Nephron (organoid): ENCODE results near the gene GSE1.

Experiments
- H3K27ac Mint-ChIP-seq, 3 experiments: 2 replicates each; pipeline ENCODE4 v1.8.0; 2020; ENCODE audit warnings: mixed read lengths in 3 of 3, mild to moderate bottlenecking in 2 of 3, moderate library complexity in 1 of 3
- H3K27me3 Mint-ChIP-seq: 2 replicates; pipeline ENCODE4 v1.8.0; 2021; ENCODE audit warnings: low read depth, mild to moderate bottlenecking, moderate library complexity, mixed read lengths
- H3K36me3 Mint-ChIP-seq: 2 replicates; pipeline ENCODE4 v1.8.0; 2020; ENCODE audit warnings: low read depth, mixed read lengths
- H3K4me1 Mint-ChIP-seq: 2 replicates; pipeline ENCODE4 v1.8.0; 2020; ENCODE audit warnings: mixed read lengths
- H3K4me3 Mint-ChIP-seq, 3 experiments: 2 replicates each; pipeline ENCODE4 v1.8.0; 2020; ENCODE audit warnings: mild to moderate bottlenecking in 3 of 3, mixed read lengths in 3 of 3, moderate library complexity in 2 of 3
- H3K9me3 Mint-ChIP-seq: 2 replicates; pipeline ENCODE4 v1.8.0; 2020; ENCODE audit warnings: mixed read lengths
- TF ChIP-seq, protein P1 (sequence below), 3 experiments: fragments of 200-600 bp; sonication (generic); IDR thresholded peaks; one replicate each; pipeline ENCODE4 v1.5.0; 2021; ENCODE audit warnings: antibody characterized with exemption in 3 of 3; ENCODE audit not compliant: unreplicated experiment in 3 of 3

Gene GSE1

GRCh38 chr16:85623997-85624601 lies 11.0 kb downstream of the GSE1 start:
- H3K4me1 Mint-ChIP-seq = peaks cover 67% of the 10 kb centered on the region
- TF ChIP-seq, protein P1, sequence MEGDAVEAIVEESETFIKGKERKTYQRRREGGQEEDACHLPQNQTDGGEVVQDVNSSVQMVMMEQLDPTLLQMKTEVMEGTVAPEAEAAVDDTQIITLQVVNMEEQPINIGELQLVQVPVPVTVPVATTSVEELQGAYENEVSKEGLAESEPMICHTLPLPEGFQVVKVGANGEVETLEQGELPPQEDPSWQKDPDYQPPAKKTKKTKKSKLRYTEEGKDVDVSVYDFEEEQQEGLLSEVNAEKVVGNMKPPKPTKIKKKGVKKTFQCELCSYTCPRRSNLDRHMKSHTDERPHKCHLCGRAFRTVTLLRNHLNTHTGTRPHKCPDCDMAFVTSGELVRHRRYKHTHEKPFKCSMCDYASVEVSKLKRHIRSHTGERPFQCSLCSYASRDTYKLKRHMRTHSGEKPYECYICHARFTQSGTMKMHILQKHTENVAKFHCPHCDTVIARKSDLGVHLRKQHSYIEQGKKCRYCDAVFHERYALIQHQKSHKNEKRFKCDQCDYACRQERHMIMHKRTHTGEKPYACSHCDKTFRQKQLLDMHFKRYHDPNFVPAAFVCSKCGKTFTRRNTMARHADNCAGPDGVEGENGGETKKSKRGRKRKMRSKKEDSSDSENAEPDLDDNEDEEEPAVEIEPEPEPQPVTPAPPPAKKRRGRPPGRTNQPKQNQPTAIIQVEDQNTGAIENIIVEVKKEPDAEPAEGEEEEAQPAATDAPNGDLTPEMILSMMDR (IDR thresholded peaks at IDR 0.05; ENCODE audit: unreplicated experiment in 3 of 3) = no peak
- no peak overlapping the region for H3K4me3 Mint-ChIP-seq
- no peaks in the 10 kb centered on the region for H3K9me3 Mint-ChIP-seq
- peaks cover 18% of the 10 kb centered on the region for H3K27me3 Mint-ChIP-seq
- H3K27ac Mint-ChIP-seq = no peak overlapping the region
- H3K36me3 Mint-ChIP-seq = peaks cover 20% of the 10 kb centered on the region

DNA sequence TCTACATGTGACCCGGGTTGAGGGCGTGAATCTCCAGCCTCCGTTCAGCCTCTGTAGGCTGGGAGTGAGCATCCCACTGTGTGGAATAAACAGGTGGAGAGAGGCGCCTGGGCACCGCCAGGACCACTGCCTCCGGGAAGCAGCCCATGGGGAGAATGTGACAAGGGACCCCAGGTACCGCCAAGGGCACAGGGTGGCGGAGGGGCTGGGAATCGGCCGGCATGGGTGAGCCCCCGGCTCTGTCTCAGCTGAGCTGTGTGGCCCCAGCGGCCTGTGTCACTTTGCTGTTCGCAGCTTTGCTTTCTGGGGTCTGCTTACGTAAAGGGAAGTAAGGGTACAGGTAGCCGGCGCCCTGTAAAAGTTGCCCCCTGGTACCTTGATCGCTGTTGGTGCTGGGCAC lies 11.5 kb downstream of the GSE1 start:
- Mint-ChIP-seq H3K27ac (no peak overlapping the region), H3K4me1 (peaks cover 64% of the 10 kb centered on the region), H3K4me3 (no peak overlapping the region), H3K36me3 (peaks cover 23% of the 10 kb centered on the region), H3K27me3 (peaks cover 14% of the 10 kb centered on the region), H3K9me3 (peaks cover 2% of the 10 kb centered on the region)
- TF ChIP-seq, protein P1 (IDR thresholded peaks at IDR 0.05; ENCODE audit: unreplicated experiment in 3 of 3) = no peak

DNA sequence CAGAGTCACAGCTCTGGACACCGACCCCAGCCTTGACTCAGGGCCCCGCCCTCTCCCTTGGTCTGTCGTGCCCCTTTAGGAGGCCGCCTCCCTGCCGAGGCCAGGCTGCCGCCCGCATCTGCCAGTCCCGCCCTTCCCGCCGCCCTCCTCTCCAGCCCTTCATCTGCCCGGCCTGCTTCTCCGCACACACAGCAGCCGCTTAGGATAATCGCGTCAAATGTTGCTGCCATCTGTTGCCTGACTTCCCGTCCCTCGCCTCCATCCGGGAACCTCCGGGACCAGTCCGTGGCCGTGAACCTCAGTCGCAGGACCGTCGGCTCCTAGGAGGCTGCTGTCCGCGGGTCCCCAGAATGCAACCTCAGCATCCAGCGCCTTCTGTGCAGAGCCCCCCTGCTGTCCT lies 11.9 kb downstream of the GSE1 start:
- Mint-ChIP-seq H3K27ac (no peak overlapping the region), H3K9me3 (peaks cover 3% of the 10 kb centered on the region), H3K27me3 (peaks cover 14% of the 10 kb centered on the region), H3K4me1 (peaks cover 64% of the 10 kb centered on the region), H3K36me3 (peaks cover 27% of the 10 kb centered on the region), H3K4me3 (no peak overlapping the region)
- TF ChIP-seq, protein P1 (IDR thresholded peaks at IDR 0.05; ENCODE audit: unreplicated experiment in 3 of 3) = no peak

DNA sequence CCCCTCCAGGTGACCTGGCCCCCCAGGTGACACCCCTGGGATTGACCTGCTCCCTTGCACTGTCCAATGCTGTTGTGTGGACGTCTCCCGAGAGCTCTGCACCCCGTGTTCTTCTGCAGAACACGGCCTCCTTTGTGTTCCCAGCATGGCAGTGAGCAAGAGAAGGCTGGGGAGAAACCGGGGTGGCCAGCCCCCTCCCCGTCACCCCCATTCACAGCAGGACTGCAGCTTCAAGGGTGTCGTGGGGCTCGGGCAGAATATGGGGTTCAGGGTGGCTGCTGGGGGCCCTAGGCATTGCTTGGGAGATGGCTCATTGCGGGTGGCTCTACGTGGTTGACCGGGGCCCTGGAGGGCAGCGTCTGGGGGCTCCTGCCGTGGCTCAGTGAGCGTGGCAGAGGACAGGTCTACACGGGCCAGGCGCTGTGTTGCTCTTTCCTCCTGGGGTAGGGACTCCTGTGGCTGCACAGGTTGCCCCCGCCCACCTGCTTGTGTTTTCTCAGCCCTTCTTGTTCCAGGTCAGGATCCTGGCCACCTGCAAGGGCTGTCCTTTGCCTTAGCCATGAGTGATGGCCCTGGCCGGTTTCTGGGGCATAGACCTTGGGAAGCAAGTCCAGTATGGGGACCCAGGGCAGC lies 12.5 kb downstream of the GSE1 start:
- TF ChIP-seq, protein P1 (IDR thresholded peaks at IDR 0.05; ENCODE audit: unreplicated experiment in 3 of 3) = no peak
- Mint-ChIP-seq H3K27ac (no peak overlapping the region), H3K4me1 (peaks cover 61% of the 10 kb centered on the region), H3K27me3 (peaks cover 13% of the 10 kb centered on the region), H3K4me3 (no peak overlapping the region), H3K36me3 (peaks cover 29% of the 10 kb centered on the region), H3K9me3 (peaks cover 3% of the 10 kb centered on the region)

DNA sequence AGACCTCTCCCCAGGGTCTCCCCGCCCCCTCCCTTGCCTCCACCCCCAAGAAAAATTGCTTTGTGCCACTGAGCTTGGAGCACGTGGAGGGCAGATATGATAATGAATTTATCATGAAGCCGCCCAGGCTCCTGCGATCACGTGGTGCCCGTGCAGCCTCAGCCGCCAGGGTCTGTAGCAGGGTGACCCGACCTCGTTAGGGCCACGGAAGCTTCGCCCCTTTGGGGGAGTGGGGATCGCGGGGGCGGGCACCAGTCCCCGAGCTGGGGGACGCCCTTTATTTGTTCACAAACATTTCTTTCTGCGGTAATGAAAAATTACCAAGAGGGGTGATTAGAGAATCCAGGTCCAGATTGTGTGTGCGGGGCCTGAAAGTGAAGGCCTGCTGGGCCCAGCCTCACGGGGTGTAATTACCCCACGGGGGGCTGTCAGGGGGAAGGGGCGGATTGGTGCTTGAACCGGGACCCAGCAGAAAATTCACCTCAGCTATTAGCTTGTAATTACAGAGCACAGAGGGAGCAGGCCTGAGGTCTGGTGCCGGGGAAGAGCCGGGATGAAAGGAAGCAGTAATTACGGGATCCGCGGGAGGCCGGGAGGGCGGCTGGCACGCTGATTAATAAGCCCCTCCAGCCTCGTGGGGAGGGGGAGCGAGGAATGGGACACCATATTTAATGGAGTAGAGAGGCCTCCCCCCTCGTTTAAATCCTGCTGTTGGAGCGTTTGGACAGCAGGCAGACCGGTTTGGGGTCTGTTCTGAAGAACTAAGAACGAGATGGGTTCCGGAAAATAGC lies 13.3 kb downstream of the GSE1 start:
- Mint-ChIP-seq H3K36me3 (peaks cover 23% of the 10 kb centered on the region), H3K4me3 (peak overlapping the region; percentile 37 to 70 (median 68)), H3K4me1 (peaks cover 54% of the 10 kb centered on the region), H3K9me3 (peaks cover 3% of the 10 kb centered on the region), H3K27me3 (peaks cover 9% of the 10 kb centered on the region), H3K27ac (peak overlapping the region; percentile 61 to 89 (median 82))
- TF ChIP-seq, protein P1 (IDR thresholded peaks at IDR 0.05; ENCODE audit: unreplicated experiment in 3 of 3) = no peak
